Fibroblast of skin of left biceps (primary cell): ENCODE results near the gene INPPL1.
A peak's percentile ranks its signal among the peaks of the same experiment; 100 is the strongest.
"Not testable (repeated sequence)": the region's sequence is repeated elsewhere in the genome, so short reads cannot be mapped to it uniquely, and the experiment has no call there.

Experiments used
- DNase-seq, 2 experiments: peaks; one replicate each; pipeline ENCODE4 v3.0.0-alpha.2; 2013; ENCODE audit warnings: low read depth in 2 of 2

The INPPL1 gene

GRCh38 chr11:72243173-72244059 is 18.8 kb downstream of the INPPL1 start:
- DNase-seq, result no peak

GRCh38 chr11:72244060-72244360 is 19.4 kb downstream of the INPPL1 start, which contains the start of gene PHOX2A:
Gene PHOX2A, minus strand, starts transcription at chr11:72244176. Its CDS starts 172 bp downstream, at chr11:72244004.
- DNase-seq, result no peak

GRCh38 chr11:72244361-72245262 is 20.0 kb downstream of the INPPL1 start:
- no peak for DNase-seq

GRCh38 chr11:72245263-72245816 is 20.8 kb downstream of the INPPL1 start:
- no peak for DNase-seq

- DNase-seq, result no peak
Measured at GRCh38 chr11:72247584-72247983, 23.0 kb downstream of the INPPL1 start.

GRCh38 chr11:72249961-72250360 is 25.4 kb downstream of the INPPL1 start:
- DNase-seq, result no peak

- DNase-seq, result no peak
Measured at GRCh38 chr11:72250661-72251464, 26.3 kb downstream of the INPPL1 start.

GRCh38 chr11:72251614-72252013 is 27.0 kb downstream of the INPPL1 start:
- DNase-seq, result no peak

- DNase-seq, result no peak
Measured at GRCh38 chr11:72253392-72253791, 28.8 kb downstream of the INPPL1 start.

- no peak for DNase-seq
Measured at GRCh38 chr11:72254299-72254993, 29.9 kb downstream of the INPPL1 start.

GRCh38 chr11:72257570-72257969 is 33.0 kb downstream of the INPPL1 start:
- DNase-seq, result no peak

- DNase-seq, result no peak
Measured at GRCh38 chr11:72259490-72259889, 34.9 kb downstream of the INPPL1 start.

GRCh38 chr11:72260574-72260973 is 36.0 kb downstream of the INPPL1 start:
- DNase-seq, result no peak

GRCh38 chr11:72263361-72263760 is 38.8 kb downstream of the INPPL1 start:
- no peak for DNase-seq

GRCh38 chr11:72265951-72266350 is 41.4 kb downstream of the INPPL1 start:
- no peak for DNase-seq

- not testable (repeated sequence) for DNase-seq
Measured at GRCh38 chr11:72266960-72267359, 42.4 kb downstream of the INPPL1 start.

- DNase-seq, result no peak
Measured at GRCh38 chr11:72267956-72268617, 43.5 kb downstream of the INPPL1 start.

GRCh38 chr11:72271980-72272379 is 47.4 kb downstream of the INPPL1 start:
- DNase-seq, result no peak

GRCh38 chr11:72274435-72274834 is 49.9 kb downstream of the INPPL1 start:
- no peak for DNase-seq

GRCh38 chr11:72278905-72279304 is 54.3 kb downstream of the INPPL1 start:
- DNase-seq, result peak; percentile 27 to 39
